HG02981 (cell line): Measurements from ENCODE around the gene PCDHGB5.

ENCODE experiments used
- ATAC-seq: cut with Tn5 transposase; IDR thresholded peaks from one replicate; pipeline ENCODE4 v1.9.1; 2021; ENCODE audit warnings: mild to moderate bottlenecking, moderate library complexity; ENCODE audit not compliant: unreplicated experiment

The PCDHGB5 gene

GRCh38 chr5:141439411-141440141 is 41.8 kb downstream of the PCDHGB5 start:
- no peak for ATAC-seq

DNA sequence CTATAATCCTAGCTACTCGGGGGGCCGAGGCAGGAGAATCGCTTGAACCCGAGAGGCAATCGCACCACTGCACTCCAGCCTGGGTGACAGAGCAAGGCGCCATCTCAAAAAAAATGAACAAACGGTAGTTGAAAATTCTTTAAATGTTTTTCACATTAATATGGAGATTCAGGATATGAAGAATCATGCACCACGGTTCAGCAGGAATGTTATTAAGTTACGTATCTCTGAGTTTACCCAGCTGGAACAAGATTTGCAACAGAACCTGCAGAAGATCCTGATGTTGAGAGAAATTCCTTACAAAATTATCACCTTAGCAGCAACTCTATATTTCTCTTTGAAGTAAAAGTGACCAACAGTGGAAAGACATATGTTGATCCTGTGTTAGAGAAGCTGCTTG is 42.6 kb downstream of the PCDHGB5 start:
- no peak for ATAC-seq

DNA sequence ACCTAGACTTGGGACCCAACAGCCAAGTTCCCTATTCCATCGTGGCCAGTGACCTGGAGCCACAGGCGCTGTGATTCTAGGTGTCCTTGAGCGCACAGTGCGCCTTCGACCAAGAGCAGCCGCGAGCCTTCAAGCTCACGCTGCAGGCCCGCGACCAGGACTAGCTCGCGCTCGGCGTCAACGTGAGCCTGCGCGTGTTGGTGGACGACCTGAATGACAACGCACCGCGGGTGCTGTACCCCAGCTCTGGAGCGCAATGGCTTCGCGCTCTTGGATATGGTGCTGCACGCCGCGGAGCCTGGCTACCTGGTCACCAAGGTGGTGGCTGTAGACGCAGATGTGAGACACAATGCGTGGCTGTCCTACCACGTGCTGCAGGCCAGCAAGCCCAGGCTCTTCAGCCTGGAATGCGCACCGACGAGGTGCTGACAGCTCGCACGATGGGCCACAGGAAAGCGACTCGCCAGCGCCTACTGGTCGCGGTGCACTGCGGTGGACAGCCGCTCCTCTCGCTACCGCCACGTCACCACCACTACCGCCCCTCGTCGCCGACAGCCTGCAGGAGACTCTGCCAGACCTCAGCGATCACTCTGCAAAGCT is 43.9 kb downstream of the PCDHGB5 start:
- ATAC-seq = no peak
